K562 (cell line): ENCODE results near the gene VPS45. TPM values are rescaled to one million over a fixed set of nuclear protein-coding genes. Genes with fewer than 3 reads are reported as not detected.
A peak's percentile ranks its signal among the peaks of the same experiment; 100 is the strongest.

Experiments
- BMI1 ChIP-seq: fragments of 150-350 bp; IDR thresholded peaks from 2 replicates; pipeline ENCODE4 v1.6.1; 2014; ENCODE audit warnings: low read length
- C11orf30 ChIP-seq: fragments of 450-650 bp; IDR thresholded peaks from 2 replicates; pipeline ENCODE4 v1.6.1; 2016; ENCODE audit warnings: low read depth, mild to moderate bottlenecking
- CAMTA2 ChIP-seq: fragments of 250-450 bp; sonication (Bioruptor Pico); conservative IDR thresholded peaks from 2 replicates; pipeline ENCODE4 v1.5.1; 2022
- EP400 ChIP-seq: fragments of 450-650 bp; IDR thresholded peaks from 2 replicates; pipeline ENCODE4 v1.6.1; 2017; ENCODE audit warnings: antibody characterized with exemption, mild to moderate bottlenecking, moderate library complexity
- EWSR1 ChIP-seq: fragments of 450-650 bp; IDR thresholded peaks from 2 replicates; pipeline ENCODE4 v1.6.1; 2018; ENCODE audit warnings: borderline replicate concordance, mild to moderate bottlenecking, low read depth, moderate library complexity; ENCODE audit not compliant: partially characterized antibody
- HDGF ChIP-seq: fragments of 450-650 bp; IDR thresholded peaks from 2 replicates; pipeline ENCODE4 v1.6.1; 2016
- ILK ChIP-seq: fragments of 450-650 bp; IDR thresholded peaks from 2 replicates; pipeline ENCODE4 v1.6.1; 2016; ENCODE audit warnings: missing genetic modification characterization, low read depth, mild to moderate bottlenecking, missing compliant biosample characterization, moderate library complexity, borderline replicate concordance
- IRF9 ChIP-seq: fragments of 450-650 bp; IDR thresholded peaks from 2 replicates; pipeline ENCODE4 v1.6.1; 2016; ENCODE audit warnings: missing biosample characterization, missing genetic modification characterization
- KDM5B ChIP-seq: fragments of 200-600 bp; sonication (generic); IDR thresholded peaks from 2 replicates; pipeline ENCODE4 v1.6.1; 2012; ENCODE audit warnings: low read depth, mild to moderate bottlenecking, moderate library complexity, low read length, control low read depth, inconsistent platforms; ENCODE audit not compliant: insufficient replicate concordance
- KLF6 ChIP-seq: fragments of 250-450 bp; sonication (Bioruptor Pico); IDR thresholded peaks from 2 replicates; pipeline ENCODE4 v1.4.0; 2020; ENCODE audit warnings: mild to moderate bottlenecking, moderate library complexity, borderline replicate concordance
- LCOR ChIP-seq: sonication (generic); formaldehyde crosslinking; IDR thresholded peaks from 2 replicates; pipeline ENCODE4 v1.8.0; 2022; ENCODE audit warnings: mild to moderate bottlenecking, missing genetic modification reagents
- MITF ChIP-seq: IDR thresholded peaks from 2 replicates; pipeline ENCODE4 v1.6.1; 2014; ENCODE audit warnings: antibody characterized with exemption
- NCOR1 ChIP-seq: fragments of 450-650 bp; IDR thresholded peaks from 2 replicates; pipeline ENCODE4 v1.6.1; 2016; ENCODE audit warnings: mild to moderate bottlenecking, moderate library complexity
- RBM39 ChIP-seq: fragments of 200-400 bp; formaldehyde crosslinking; optimal IDR thresholded peaks from 2 replicates; pipeline ENCODE3; 2018; ENCODE audit warnings: low read depth, low read length
- TBP ChIP-seq: optimal IDR thresholded peaks from 2 replicates; pipeline ENCODE3; 2011; ENCODE audit warnings: low read depth, low read length, improper control_type of control experiment
- TCF3 ChIP-seq: sonication (generic); formaldehyde crosslinking; IDR thresholded peaks from 2 replicates; pipeline ENCODE4 v1.4.0; 2020; ENCODE audit warnings: mild to moderate bottlenecking, missing genetic modification reagents
- THRAP3 ChIP-seq: fragments of 450-650 bp; IDR thresholded peaks from 2 replicates; pipeline ENCODE4 v1.6.1; 2016; ENCODE audit warnings: mild to moderate bottlenecking, inconsistent platforms, borderline replicate concordance
- TSC22D4 ChIP-seq: fragments of 450-650 bp; IDR thresholded peaks from 2 replicates; pipeline ENCODE4 v1.6.1; 2016; ENCODE audit warnings: missing genetic modification characterization, missing biosample characterization, control low read depth
- U2AF1 ChIP-seq: fragments of 200-400 bp; formaldehyde crosslinking; optimal IDR thresholded peaks from 2 replicates; pipeline ENCODE3; 2017; ENCODE audit warnings: mild to moderate bottlenecking, low read depth, low read length, moderate library complexity
- ZBTB33 ChIP-seq: sonication (generic); formaldehyde crosslinking; IDR thresholded peaks from 2 replicates; pipeline ENCODE4 v1.8.1; 2023; ENCODE audit warnings: mild to moderate bottlenecking, missing genetic modification reagents
- ZBTB7A ChIP-seq: IDR thresholded peaks from 2 replicates; pipeline ENCODE4 v1.6.1; 2011; ENCODE audit warnings: low read depth, mild to moderate bottlenecking, low read length, moderate library complexity, borderline replicate concordance; ENCODE audit not compliant: control insufficient read depth
- ZFP36 ChIP-seq: fragments of 150-350 bp; IDR thresholded peaks from 2 replicates; pipeline ENCODE4 v1.6.1; 2018; ENCODE audit warnings: low read length, low read depth; ENCODE audit not compliant: partially characterized antibody
- ZNF146 ChIP-seq: IDR thresholded peaks from one replicate; pipeline ENCODE4 v1.6.1; 2018; ENCODE audit warnings: missing compliant biosample characterization; ENCODE audit not compliant: unreplicated experiment
- ZNF212 ChIP-seq: fragments of 450-650 bp; formaldehyde crosslinking; IDR thresholded peaks from 2 replicates; pipeline ENCODE4 v1.4.0; 2020; ENCODE audit warnings: mild to moderate bottlenecking
- ZNF589 ChIP-seq: fragments of 200-800 bp; sonication (Bioruptor generic); IDR thresholded peaks from 2 replicates; pipeline ENCODE4 v1.6.1; 2016; ENCODE audit warnings: low read depth, missing genetic modification characterization, missing compliant biosample characterization
- polyA plus RNA-seq, 8 experiments: library from polyadenylated mRNA; depleted of rRNA in 4 of 8; stranded (reverse) in 5 of 8; unstranded in 3 of 8; fragments of >200 nt; fragmentation: Nextera tagmentation in 2 of 8; fragmentation: Illumina TruSeq in 1 of 8; extraction: Ambion mirVana in 2 of 8; extraction: Trizol in 1 of 8; gene quantifications; 2 replicates each; pipeline versions ENCODE4 v1.2.1 to v1.2.3, GENCODE V29; 2011 to 2014; ENCODE audit warnings: inconsistent platforms in 1 of 8, missing spikeins in 1 of 8
- total RNA-seq, 7 experiments: library from RNA; depleted of rRNA in 6 of 7; stranded (reverse); fragments of >200 nt in 6 of 7; fragmentation: Illumina TruSeq in 2 of 7; extraction: Trizol in 2 of 7; gene quantifications; 2 replicates each; pipeline versions ENCODE4 v1.2.1 to v1.2.3, GENCODE V29; 2011 to 2021; ENCODE audit warnings: low replicate concordance in 1 of 7

VPS45 gene
- total and polyA plus RNA-seq, 9 of the 15 experiments (the other 6 are each of a cell fraction or from before 2014, with no cell fraction given) = 17.9 to 48.2 (median 34.4) TPM

GRCh38 chr1:150162862-150163706, 95.5 kb downstream of the VPS45 start (continued):
- peak; percentile 38; the same call in 1 of the 2 replicates for TF ChIP-seq MITF
- TF ChIP-seq CAMTA2 = no peak
- no peak for TF ChIP-seq ILK
- peak; percentile 77 for TF ChIP-seq KDM5B
- TF ChIP-seq HDGF = peak; percentile 34; the same call in 1 of the 2 replicates
- no peak for TF ChIP-seq IRF9 (tag)
- no peak for TF ChIP-seq EWSR1
- 0 out of 2 replicates have a peak, but pooled peaks have one; percentile 41 for TF ChIP-seq ZBTB7A
- TF ChIP-seq TBP = peak; percentile 77
- no peak for TF ChIP-seq THRAP3
- no peak for TF ChIP-seq KLF6
- peak; percentile 66 for TF ChIP-seq NCOR1
- no peak for TF ChIP-seq ZNF146
- no peak for TF ChIP-seq RBM39
- TF ChIP-seq ZFP36 = peak; percentile 86
- TF ChIP-seq ZNF589 (CRISPR knock-in tag) = no peak
- TF ChIP-seq EP400 = peak; percentile 75
- peak; percentile 48; the same call in 1 of the 2 replicates for TF ChIP-seq C11orf30
- TF ChIP-seq ZNF212 (CRISPR knock-in tag) = no peak
- no peak for TF ChIP-seq ZBTB33
- TF ChIP-seq TCF3 (CRISPR knock-in tag) = peak; percentile 75
- TF ChIP-seq U2AF1 = no peak
- no peak for TF ChIP-seq TSC22D4 (tag)
- TF ChIP-seq BMI1 = 0 out of 2 replicates have a peak, but pooled peaks have one; percentile 6
- peak; percentile 52; the same call in 1 of the 2 replicates for TF ChIP-seq LCOR
